ENCODE data around the gene PFKFB1. TPM values are rescaled to one million over a fixed set of nuclear protein-coding genes. Genes with fewer than 3 reads are reported as not detected.

The PFKFB1 gene
- total RNA-seq, 2 donors from 2014 or later, result 0.25 to 0.32 TPM

GRCh38 chrX:54944816-54945215 lies 49.2 kb downstream of the PFKFB1 start:
- Histone ChIP-seq H3K4me1 (no peaks in the 10 kb centered on the region), H3K36me3 (no peaks in the 10 kb centered on the region), H3K9me3 (no peaks in the 10 kb centered on the region), H3K9ac (ENCODE audit: low read depth in 2 of 2, low read length in 2 of 2) (no peak overlapping the region), H3K4me3 (no peak overlapping the region), H3K27me3 (no peaks in the 10 kb centered on the region), H3K27ac (no peak overlapping the region)
- no peak for DNase-seq
- TF ChIP-seq CTCF (IDR thresholded peaks at IDR 0.05), result no peak
- intact Hi-C loops (cut with DNase I), result no loop called here

DNA sequence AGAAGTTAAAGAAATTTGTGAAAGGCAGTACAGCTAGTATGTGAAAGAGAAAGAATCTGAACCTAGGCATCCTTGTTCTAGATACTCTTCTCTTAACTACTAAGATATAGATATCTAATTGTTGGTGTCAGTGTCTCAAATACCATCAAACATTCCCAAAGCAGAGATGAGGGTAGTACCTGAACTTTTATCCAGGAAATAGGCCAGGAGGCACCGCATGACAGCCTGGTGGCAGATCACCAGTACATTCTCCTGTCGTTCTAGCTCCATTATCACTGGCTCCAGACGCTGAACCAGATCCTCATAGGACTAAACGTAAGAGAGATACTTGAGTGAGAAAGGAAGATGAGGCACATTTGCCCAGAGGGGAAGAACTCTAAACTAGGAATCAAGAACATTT lies 56.6 kb downstream of the PFKFB1 start:
- no peak for TF ChIP-seq CTCF (IDR thresholded peaks at IDR 0.05)
- Histone ChIP-seq H3K36me3 (no peaks in the 10 kb centered on the region), H3K4me3 (no peak overlapping the region), H3K9ac (ENCODE audit: low read depth in 2 of 2, low read length in 2 of 2) (no peak overlapping the region), H3K27ac (no peak overlapping the region), H3K27me3 (no peaks in the 10 kb centered on the region), H3K9me3 (no peaks in the 10 kb centered on the region), H3K4me1 (no peaks in the 10 kb centered on the region)
- no peak for DNase-seq
- intact Hi-C loops (cut with DNase I), result no loop called here

- DNase-seq, result no peak
- Histone ChIP-seq H3K36me3 (no peaks in the 10 kb centered on the region), H3K9me3 (no peaks in the 10 kb centered on the region), H3K27ac (no peak overlapping the region), H3K4me1 (no peaks in the 10 kb centered on the region), H3K27me3 (no peaks in the 10 kb centered on the region), H3K4me3 (no peak overlapping the region), H3K9ac (ENCODE audit: low read depth in 2 of 2, low read length in 2 of 2) (no peak overlapping the region)
- TF ChIP-seq CTCF (IDR thresholded peaks at IDR 0.05), result no peak
- intact Hi-C loops (cut with DNase I), result no loop called here
Observed at GRCh38 chrX:54935306-54935705, 58.7 kb downstream of the PFKFB1 start.

DNA sequence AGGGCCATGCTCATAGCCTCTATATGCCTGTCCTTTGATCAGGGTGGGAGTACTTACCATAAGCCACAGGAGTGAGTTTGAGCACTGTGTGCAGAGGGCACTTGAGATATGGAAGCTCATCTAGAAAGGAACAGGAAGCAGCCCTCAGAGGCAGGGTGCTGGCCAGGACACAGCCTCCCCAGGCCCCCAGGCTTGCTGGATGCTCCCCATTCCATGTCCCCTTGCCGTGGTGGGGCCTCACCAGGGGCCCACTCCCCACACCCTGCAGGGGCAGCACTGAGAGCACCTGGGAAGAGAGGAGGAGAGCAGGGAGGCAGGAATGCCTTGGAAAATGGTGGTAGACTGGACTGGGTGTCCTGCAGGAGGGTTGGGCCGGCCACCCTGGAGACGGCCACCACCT lies 59.1 kb downstream of the PFKFB1 start:
- H3K36me3 ChIP-seq, result no peaks in the 10 kb centered on the region
- no peaks in the 10 kb centered on the region for H3K9me3 ChIP-seq
- intact Hi-C loops (cut with DNase I), result no loop called here
- no peak overlapping the region for H3K4me3 ChIP-seq
- no peaks in the 10 kb centered on the region for H3K27me3 ChIP-seq
- no peak for TF ChIP-seq CTCF (IDR thresholded peaks at IDR 0.05)
- no peak overlapping the region for H3K27ac ChIP-seq
- H3K9ac ChIP-seq (ENCODE audit: low read depth in 2 of 2, low read length in 2 of 2), result no peak overlapping the region
- H3K4me1 ChIP-seq, result no peaks in the 10 kb centered on the region
- DNase-seq, result no peak

DNA sequence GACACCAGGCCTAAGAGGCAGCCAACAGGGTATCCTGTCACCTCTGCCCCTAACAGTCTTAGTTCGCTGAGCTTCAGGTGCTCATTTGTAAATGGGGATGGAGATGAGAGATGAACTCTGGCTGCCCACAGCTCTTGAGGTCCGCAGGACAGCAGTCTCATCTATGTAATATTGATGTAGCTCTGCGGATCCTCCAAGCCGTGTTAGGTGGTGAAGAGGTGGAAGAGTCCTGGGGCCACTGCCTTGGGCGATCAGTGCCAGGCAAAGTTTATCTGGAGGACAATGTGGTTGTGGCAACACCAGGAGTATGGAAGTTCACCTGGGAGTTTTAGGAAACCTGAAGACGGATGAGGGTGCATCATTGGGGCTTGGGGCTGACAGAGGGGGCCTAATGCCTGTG lies 59.9 kb downstream of the PFKFB1 start:
- intact Hi-C loops (cut with DNase I), result no loop called here
- no peak overlapping the region for H3K27ac ChIP-seq
- no peaks in the 10 kb centered on the region for H3K27me3 ChIP-seq
- H3K36me3 ChIP-seq, result no peaks in the 10 kb centered on the region
- no peak overlapping the region for H3K4me3 ChIP-seq
- no peak overlapping the region for H3K9ac ChIP-seq (ENCODE audit: low read depth in 2 of 2, low read length in 2 of 2)
- no peaks in the 10 kb centered on the region for H3K4me1 ChIP-seq
- no peak for TF ChIP-seq CTCF (IDR thresholded peaks at IDR 0.05)
- H3K9me3 ChIP-seq, result no peaks in the 10 kb centered on the region
- no peak for DNase-seq
